Neural progenitor cell (in vitro differentiated cells): ENCODE measurements around the gene AMMECR1L. TPM values are rescaled to one million over a fixed set of nuclear protein-coding genes. Genes with fewer than 3 reads are reported as not detected.

Experiments
- DNase-seq: peaks from one replicate; pipeline ENCODE4 v3.0.0-alpha.2; 2016; ENCODE audit warnings: low spot score
- H2AFZ ChIP-seq: fragments of 200-600 bp; sonication (generic); replicated peaks from 2 replicates; pipeline ENCODE4 v1.6.1; 2016; ENCODE audit warnings: antibody characterized with exemption
- H3F3A ChIP-seq: fragments of 200-600 bp; sonication (generic); 2 replicates; pipeline ENCODE4 v1.6.1; 2016; ENCODE audit warnings: antibody characterized with exemption, low read depth
- H3K27ac ChIP-seq: fragments of 200-600 bp; sonication (generic); 2 replicates; pipeline ENCODE4 v1.5.1; 2016; ENCODE audit warnings: mild to moderate bottlenecking
- H3K27me3 ChIP-seq: fragments of 200-600 bp; sonication (generic); 2 replicates; pipeline ENCODE4 v1.6.1; 2016; ENCODE audit warnings: mild to moderate bottlenecking, moderate library complexity
- H3K36me3 ChIP-seq: fragments of 200-600 bp; sonication (generic); 2 replicates; pipeline ENCODE4 v1.5.1; 2016
- H3K4me1 ChIP-seq: fragments of 200-600 bp; sonication (generic); 2 replicates; pipeline ENCODE4 v1.6.1; 2016; ENCODE audit warnings: mixed run types
- H3K4me2 ChIP-seq: fragments of 200-600 bp; sonication (generic); 2 replicates; pipeline ENCODE4 v1.6.1; 2016
- H3K4me3 ChIP-seq: fragments of 200-600 bp; sonication (generic); 2 replicates; pipeline ENCODE4 v1.5.1; 2016
- H3K79me2 ChIP-seq: fragments of 200-600 bp; sonication (generic); 2 replicates; pipeline ENCODE4 v1.6.1; 2016; ENCODE audit warnings: low read depth
- H3K9ac ChIP-seq: fragments of 200-600 bp; sonication (generic); 2 replicates; pipeline ENCODE4 v1.6.1; 2016
- H3K9me3 ChIP-seq: fragments of 200-600 bp; sonication (generic); 2 replicates; pipeline ENCODE4 v1.5.1; 2016; ENCODE audit warnings: low read depth
- H4K20me1 ChIP-seq: fragments of 200-600 bp; sonication (generic); 2 replicates; pipeline ENCODE4 v1.6.1; 2016; ENCODE audit warnings: low read depth
- H3K27ac Mint-ChIP-seq: 3 replicates; pipeline ENCODE4 v1.8.0; 2021; ENCODE audit warnings: mixed read lengths
- H3K27me3 Mint-ChIP-seq: 2 replicates; pipeline ENCODE4 v1.8.0; 2022; ENCODE audit warnings: low read depth, mild to moderate bottlenecking, inconsistent platforms, moderate library complexity, mixed read lengths; ENCODE audit not compliant: insufficient read depth
- H3K36me3 Mint-ChIP-seq: 3 replicates; pipeline ENCODE4 v1.8.0; 2021; ENCODE audit warnings: mixed read lengths
- H3K4me1 Mint-ChIP-seq: 3 replicates; pipeline ENCODE4 v1.8.0; 2021; ENCODE audit warnings: mixed read lengths
- H3K4me3 Mint-ChIP-seq: 3 replicates; pipeline ENCODE4 v1.8.0; 2021; ENCODE audit warnings: mild to moderate bottlenecking, moderate library complexity, mixed read lengths
- H3K9me3 Mint-ChIP-seq: 3 replicates; pipeline ENCODE4 v1.8.0; 2020; ENCODE audit warnings: mixed read lengths
- CTCF ChIP-seq: fragments of 200-600 bp; sonication (generic); IDR thresholded peaks from 2 replicates; pipeline ENCODE4 v1.5.1; 2017; ENCODE audit warnings: antibody characterized with exemption, mild to moderate bottlenecking
- EZH2 ChIP-seq: fragments of 200-600 bp; sonication (generic); IDR thresholded peaks from 2 replicates; pipeline ENCODE4 v1.6.1; 2017; ENCODE audit warnings: antibody characterized with exemption, mild to moderate bottlenecking, moderate library complexity
- EZH2phosphoT487 ChIP-seq: fragments of 200-600 bp; sonication (generic); IDR thresholded peaks from 2 replicates; pipeline ENCODE4 v1.6.1; 2017; ENCODE audit warnings: antibody characterized with exemption
- total RNA-seq: library from RNA; depleted of rRNA; stranded (reverse); fragments of >200 nt; gene quantifications from 2 replicates; pipeline ENCODE4 v1.2.3, GENCODE V29; 2015; ENCODE audit warnings: low replicate concordance

Gene AMMECR1L
- total RNA-seq, 1 donor from 2014 or later, result 21.0 TPM

GRCh38 chr2:127877626-127878025 is 8.1 kb downstream of the AMMECR1L start:
- Mint-ChIP-seq H3K36me3 (peaks cover 20% of the 10 kb centered on the region), H3K4me1 (peaks cover 13% of the 10 kb centered on the region)

GRCh38 chr2:127877136-127877535 is 8.6 kb downstream of the AMMECR1L start:
- H3K27me3 ChIP-seq, result no peaks in the 10 kb centered on the region
- DNase-seq, result no peak
- H3K36me3 ChIP-seq, result peaks cover 5% of the 10 kb centered on the region
- H3K4me3 ChIP-seq, result no peak overlapping the region
- H3K4me1 ChIP-seq, result peaks cover 12% of the 10 kb centered on the region
- Mint-ChIP-seq H3K27me3 (peaks cover 5% of the 10 kb centered on the region), H3K4me3 (no peak overlapping the region), H3K27ac (no peak overlapping the region), H3K36me3 (peaks cover 23% of the 10 kb centered on the region), H3K4me1 (peaks cover 13% of the 10 kb centered on the region), H3K9me3 (no peaks in the 10 kb centered on the region)
- no peak overlapping the region for H3K27ac ChIP-seq
- peaks cover 90% of the 10 kb centered on the region for H4K20me1 ChIP-seq
- no peaks in the 10 kb centered on the region for H3F3A ChIP-seq
- H3K4me2 ChIP-seq, result no peak overlapping the region
- no peak overlapping the region for H2AFZ ChIP-seq
- H3K9me3 ChIP-seq, result no peaks in the 10 kb centered on the region
- peaks cover 100% of the 10 kb centered on the region for H3K79me2 ChIP-seq
- TF ChIP-seq EZH2 (no peak), CTCF (no peak), EZH2phosphoT487 (no peak)
- no peak overlapping the region for H3K9ac ChIP-seq

More at GRCh38 chr2:127877626-127878025, 8.1 kb downstream of the AMMECR1L start:
- Histone ChIP-seq H3K27ac (no peak overlapping the region), H3K79me2 (peaks cover 100% of the 10 kb centered on the region), H3K4me2 (no peak overlapping the region), H3K4me3 (no peak overlapping the region), H3K36me3 (peaks cover 10% of the 10 kb centered on the region), H2AFZ (no peak overlapping the region), H3F3A (no peaks in the 10 kb centered on the region), H3K27me3 (no peaks in the 10 kb centered on the region), H3K9me3 (no peaks in the 10 kb centered on the region), H3K9ac (no peak overlapping the region), H4K20me1 (peaks cover 91% of the 10 kb centered on the region), H3K4me1 (peaks cover 12% of the 10 kb centered on the region)
- DNase-seq, result no peak
- Mint-ChIP-seq H3K9me3 (no peaks in the 10 kb centered on the region), H3K27me3 (peaks cover 5% of the 10 kb centered on the region), H3K4me3 (no peak overlapping the region), H3K27ac (no peak overlapping the region)
- TF ChIP-seq EZH2, result no peak
- no peak for TF ChIP-seq CTCF
- TF ChIP-seq EZH2phosphoT487, result no peak

- Mint-ChIP-seq H3K9me3 (no peaks in the 10 kb centered on the region), H3K4me3 (peak overlapping the region; percentile 46)
- peak overlapping the region; percentile 24 for H3K27ac ChIP-seq
Observed at GRCh38 chr2:127874378-127875269, 11.1 kb downstream of the AMMECR1L start.

More at GRCh38 chr2:127874378-127875269, 11.1 kb downstream of the AMMECR1L start:
- H3K4me3 ChIP-seq, result peak overlapping the region; percentile 2
- peaks cover 13% of the 10 kb centered on the region for H3K4me1 Mint-ChIP-seq
- H3K9me3 ChIP-seq, result no peaks in the 10 kb centered on the region
- no peaks in the 10 kb centered on the region for H3K36me3 ChIP-seq
- TF ChIP-seq EZH2phosphoT487 (no peak), CTCF (no peak), EZH2 (no peak)
- peaks cover 5% of the 10 kb centered on the region for H3K27me3 Mint-ChIP-seq
- H3K27me3 ChIP-seq, result no peaks in the 10 kb centered on the region
- H3K4me2 ChIP-seq, result peak overlapping the region; percentile 40
- no peak overlapping the region for H3K9ac ChIP-seq
- H3K27ac Mint-ChIP-seq, result no peak overlapping the region
- no peak overlapping the region for H2AFZ ChIP-seq
- peaks cover 85% of the 10 kb centered on the region for H4K20me1 ChIP-seq
- H3K79me2 ChIP-seq, result peaks cover 90% of the 10 kb centered on the region
- H3K4me1 ChIP-seq, result peaks cover 12% of the 10 kb centered on the region
- no peaks in the 10 kb centered on the region for H3F3A ChIP-seq
- peaks cover 24% of the 10 kb centered on the region for H3K36me3 Mint-ChIP-seq
- peak; percentile 68 for DNase-seq
